ENCODE results near the gene ARL15.

GRCh38 chr5:54301220-54301619 is 9.2 kb downstream of the ARL15 start:
- no peak for TF ChIP-seq CTCF (conservative IDR thresholded peaks at IDR 0.05)
- TF ChIP-seq EZH2 (IDR thresholded peaks at IDR 0.05; ENCODE audit: low read depth), result no peak
